Breast epithelium (tissue), 4 donors: ENCODE results near the gene RAB42. TPM values are rescaled to one million over a fixed set of nuclear protein-coding genes. Genes with fewer than 3 reads are reported as not detected.

Experiments used
- DNase-seq, 2 donors: peaks; one replicate each; pipeline ENCODE4 v3.0.0-alpha.2; 2019; ENCODE audit warnings: low spot score in 2 of 2
- H3K27ac ChIP-seq, 2 donors: fragments of 200-600 bp; sonication (generic) in 1 of 2; one replicate each; pipeline ENCODE4 v1.5.1; 2016 to 2019; ENCODE audit warnings: mild to moderate bottlenecking in 1 of 2
- H3K27me3 ChIP-seq, 2 donors: fragments of 200-600 bp; sonication (generic) in 1 of 2; one replicate each; pipeline versions ENCODE4 v1.5.1 to v1.6.0; 2017 to 2019; ENCODE audit warnings: control low read depth in 1 of 2, mild to moderate bottlenecking in 1 of 2
- H3K36me3 ChIP-seq: fragments of 200-600 bp; one replicate; pipeline ENCODE4 v1.5.1; 2019
- H3K4me1 ChIP-seq, 2 donors: fragments of 200-600 bp; sonication (generic); one replicate each; pipeline ENCODE4 v1.5.1; 2016 to 2019; ENCODE audit warnings: control low read depth in 1 of 2
- H3K4me3 ChIP-seq, 3 donors: fragments of 200-600 bp; sonication (generic); 1 replicate in 2 of 3; 2 replicates in 1 of 3; pipeline ENCODE4 v1.5.1; 2016 to 2019; ENCODE audit warnings: mild to moderate bottlenecking in 3 of 3, moderate library complexity in 2 of 3
- H3K9me3 ChIP-seq, 2 donors: fragments of 200-600 bp; sonication (generic) in 1 of 2; one replicate each; pipeline ENCODE4 v1.5.1; 2016 to 2019; ENCODE audit warnings: control low read depth in 1 of 2
- CTCF ChIP-seq, 3 donors: fragments of 450-650 bp; IDR thresholded peaks; one replicate each; pipeline ENCODE4 v1.5.1; 2016 to 2017; ENCODE audit warnings: antibody characterized with exemption in 3 of 3, mild to moderate bottlenecking in 3 of 3, moderate library complexity in 3 of 3
- POLR2A ChIP-seq: fragments of 450-650 bp; IDR thresholded peaks from one replicate; pipeline ENCODE4 v1.6.1; 2016; ENCODE audit warnings: antibody characterized with exemption, mild to moderate bottlenecking, moderate library complexity
- POLR2AphosphoS5 ChIP-seq, 3 donors: sonication (generic); formaldehyde crosslinking; IDR thresholded peaks; one replicate each; pipeline ENCODE4 v1.6.1; 2017; ENCODE audit warnings: antibody characterized with exemption in 3 of 3
- intact Hi-C: fragments of 100-400 bp; cut with DNase I; formaldehyde crosslinking; loops from one replicate; pipeline ENCODE4 v1.15.1; 2023; ENCODE audit warnings: low total_unique reads
- total RNA-seq, 3 donors: library from RNA; depleted of rRNA; stranded (reverse); fragments of >200 nt; gene quantifications; one replicate each; pipeline ENCODE4 v1.1.0, GENCODE V29; 2016

Gene RAB42
- total RNA-seq, 3 donors from 2014 or later = 6.9 to 18.6 (median 8.0) TPM

GRCh38 chr1:28604962-28605361, 12.9 kb downstream of the RAB42 start:
- intact Hi-C loops = loop anchor here (10.0 kb wide), 1 partner anchor 200 kb away; no protein-coding TSS in a partner anchor
- no peak overlapping the region for H3K4me3 ChIP-seq
- H3K4me1 ChIP-seq = no peaks in the 10 kb centered on the region
- H3K36me3 ChIP-seq = no peaks in the 10 kb centered on the region
- H3K27ac ChIP-seq = no peak overlapping the region
- H3K9me3 ChIP-seq = no peaks in the 10 kb centered on the region
- DNase-seq = no peak
- no peaks in the 10 kb centered on the region for H3K27me3 ChIP-seq
- no peak for TF ChIP-seq CTCF (IDR thresholded peaks at IDR 0.05)
- TF ChIP-seq POLR2AphosphoS5 (IDR thresholded peaks at IDR 0.05) = no peak

- no peak overlapping the region for H3K27ac ChIP-seq
- no peaks in the 10 kb centered on the region for H3K36me3 ChIP-seq
- no peaks in the 10 kb centered on the region for H3K9me3 ChIP-seq
- intact Hi-C loops = loop anchor here (10.0 kb wide), 1 partner anchor 202 kb away; no protein-coding TSS in a partner anchor
- no peak overlapping the region for H3K4me3 ChIP-seq
- H3K4me1 ChIP-seq = no peaks in the 10 kb centered on the region
- no peaks in the 10 kb centered on the region for H3K27me3 ChIP-seq
- no peak for DNase-seq
- TF ChIP-seq POLR2A = no peak
Measured at GRCh38 chr1:28606771-28607170, 14.7 kb downstream of the RAB42 start.

- intact Hi-C loops = no loop called here
- TF ChIP-seq CTCF (IDR thresholded peaks at IDR 0.05) (no peak), POLR2AphosphoS5 (IDR thresholded peaks at IDR 0.05) (no peak), POLR2A (no peak)
Measured at GRCh38 chr1:28613175-28613574, 21.1 kb downstream of the RAB42 start.

GRCh38 chr1:28631713-28632112, 39.6 kb downstream of the RAB42 start:
- no peaks in the 10 kb centered on the region for H3K27me3 ChIP-seq
- DNase-seq = no peak
- H3K4me1 ChIP-seq = no peaks in the 10 kb centered on the region
- intact Hi-C loops = no loop called here
- no peaks in the 10 kb centered on the region for H3K9me3 ChIP-seq
- TF ChIP-seq CTCF (IDR thresholded peaks at IDR 0.05) = no peak
- TF ChIP-seq POLR2AphosphoS5 (IDR thresholded peaks at IDR 0.05) = no peak
- no peak for TF ChIP-seq POLR2A
- no peaks in the 10 kb centered on the region for H3K36me3 ChIP-seq
- no peak overlapping the region for H3K4me3 ChIP-seq
- no peak overlapping the region for H3K27ac ChIP-seq

More at GRCh38 chr1:28613175-28613574, 21.1 kb downstream of the RAB42 start:
- no peaks in the 10 kb centered on the region for H3K4me1 ChIP-seq
- no peaks in the 10 kb centered on the region for H3K36me3 ChIP-seq
- no peak for DNase-seq
- no peaks in the 10 kb centered on the region for H3K9me3 ChIP-seq
- H3K4me3 ChIP-seq = no peak overlapping the region
- H3K27ac ChIP-seq = no peak overlapping the region
- no peaks in the 10 kb centered on the region for H3K27me3 ChIP-seq

GRCh38 chr1:28632560-28632959, 40.5 kb downstream of the RAB42 start:
- Histone ChIP-seq H3K4me3 (no peak overlapping the region), H3K4me1 (no peaks in the 10 kb centered on the region), H3K9me3 (no peaks in the 10 kb centered on the region), H3K27me3 (no peaks in the 10 kb centered on the region), H3K36me3 (no peaks in the 10 kb centered on the region), H3K27ac (no peak overlapping the region)
- DNase-seq = no peak
- TF ChIP-seq POLR2A = no peak
- TF ChIP-seq POLR2AphosphoS5 (IDR thresholded peaks at IDR 0.05) = no peak
- intact Hi-C loops = no loop called here

GRCh38 chr1:28640766-28641165, 48.7 kb downstream of the RAB42 start:
- TF ChIP-seq POLR2AphosphoS5 (IDR thresholded peaks at IDR 0.05) (no peak), POLR2A (no peak), CTCF (IDR thresholded peaks at IDR 0.05) (no peak)
- intact Hi-C loops = no loop called here

More at GRCh38 chr1:28640766-28641165, 48.7 kb downstream of the RAB42 start:
- no peaks in the 10 kb centered on the region for H3K36me3 ChIP-seq
- H3K4me3 ChIP-seq = no peak overlapping the region
- no peak overlapping the region for H3K27ac ChIP-seq
- no peaks in the 10 kb centered on the region for H3K9me3 ChIP-seq
- no peaks in the 10 kb centered on the region for H3K27me3 ChIP-seq
- no peak for DNase-seq
- peaks cover 0 to 14% of the 10 kb centered on the region in 2 donors for H3K4me1 ChIP-seq
